ENCODE measurements around the gene MUCL3. TPM values are rescaled to one million over a fixed set of nuclear protein-coding genes. Genes with fewer than 3 reads are reported as not detected.
"Not testable (repeated sequence)": the region's sequence is repeated elsewhere in the genome, so short reads cannot be mapped to it uniquely, and the experiment has no call there.

Gene MUCL3
- total RNA-seq, 4 donors from 2014 or later, result 0.04 TPM; not detected in 3

DNA sequence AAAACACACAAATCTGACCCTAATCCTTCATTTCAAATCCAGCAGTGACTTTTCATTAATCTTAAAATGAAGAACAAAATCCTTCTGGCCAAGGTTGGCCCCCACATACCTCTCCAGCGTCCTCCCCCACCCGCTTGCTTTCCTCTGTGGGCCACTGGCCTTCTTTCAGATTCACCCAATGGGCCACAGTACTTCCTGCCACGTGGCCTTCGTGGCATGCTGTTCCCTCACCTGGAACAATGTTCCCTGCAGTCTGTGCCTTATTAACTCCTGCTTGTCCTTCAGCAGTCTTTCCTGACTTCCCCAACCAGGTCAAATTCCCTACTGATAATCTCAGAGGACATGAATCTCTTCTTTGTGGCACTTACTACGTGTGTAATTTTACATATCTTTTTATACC, 38.1 kb upstream of the MUCL3 start:
- Histone ChIP-seq H3K9me3 (no peaks in the 10 kb centered on the region), H3K27me3 (no peaks in the 10 kb centered on the region), H3K27ac (no peak overlapping the region), H3K4me3 (no peak overlapping the region), H3K36me3 (peaks cover 0 to 23% of the 10 kb centered on the region in 2 donors), H3K4me1 (peaks cover 0 to 7% (median 0%) of the 10 kb centered on the region in 3 donors)
- 38 to 45% methylated on average over 4 to 5 of the region's 5 CpGs for WGBS, 2 donors (ENCODE audit: low coverage in 1 of 2)
- TF ChIP-seq CTCF (IDR thresholded peaks at IDR 0.05) (no peak), POLR2AphosphoS5 (IDR thresholded peaks at IDR 0.05) (no peak), EP300 (IDR thresholded peaks at IDR 0.05) (no peak), POLR2A (IDR thresholded peaks at IDR 0.05) (no peak)
- ATAC-seq, result no peak

GRCh38 chr6:30903236-30903635, 37.5 kb upstream of the MUCL3 start:
- Histone ChIP-seq H3K27ac (no peak overlapping the region), H3K4me1 (peaks cover 0 to 7% (median 0%) of the 10 kb centered on the region in 3 donors), H3K9me3 (no peaks in the 10 kb centered on the region), H3K4me3 (no peak overlapping the region), H3K27me3 (no peaks in the 10 kb centered on the region), H3K36me3 (peaks cover 0 to 18% of the 10 kb centered on the region in 2 donors)
- no peak for ATAC-seq
- no peak for TF ChIP-seq POLR2AphosphoS5 (IDR thresholded peaks at IDR 0.05)
- no peak for TF ChIP-seq CTCF (IDR thresholded peaks at IDR 0.05)
- no peak for TF ChIP-seq POLR2A (IDR thresholded peaks at IDR 0.05)
- TF ChIP-seq EP300 (IDR thresholded peaks at IDR 0.05), result no peak
- WGBS, 2 donors (ENCODE audit: low coverage in 1 of 2), result 88 to 89% methylated on average over 4 of the region's 4 CpGs

DNA sequence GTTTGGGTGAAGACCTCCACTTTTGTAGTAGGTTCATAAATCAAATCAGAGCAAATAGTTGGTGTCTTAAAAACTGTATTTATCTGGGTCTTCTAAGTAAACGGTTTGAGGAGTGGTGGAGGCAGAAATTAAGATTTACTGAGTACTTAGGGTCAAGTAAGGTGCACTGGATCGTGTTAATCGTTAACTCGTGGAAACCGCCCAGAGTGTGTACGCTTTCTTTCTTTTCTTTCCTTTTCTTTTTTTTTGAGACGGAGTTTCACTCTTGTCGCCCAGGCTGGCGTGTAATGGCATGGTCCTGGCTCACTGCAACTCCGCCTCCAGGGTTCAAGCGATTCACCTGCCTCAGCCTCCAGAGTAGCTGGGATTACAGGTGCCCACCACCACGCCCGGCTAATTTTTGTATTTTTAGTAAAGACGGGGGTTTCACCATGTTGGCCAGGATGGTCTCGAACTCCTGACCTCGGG, 33.4 kb upstream of the MUCL3 start:
- not testable (repeated sequence) for H3K9me3 ChIP-seq, H3K27me3 ChIP-seq, ATAC-seq
- Histone ChIP-seq H3K4me3 (peak overlapping the region; percentile 64 to 92), H3K36me3 (peaks cover 0 to 30% of the 10 kb centered on the region in 2 donors), H3K27ac (peak overlapping the region in 3 of 4 donors; percentile 22 to 77 (median 36)), H3K4me1 (peaks cover 2 to 22% (median 10%) of the 10 kb centered on the region in 3 donors)
- WGBS, 2 donors (ENCODE audit: low coverage in 1 of 2), result 37 to 72% methylated on average over 3 to 14 of the region's 16 CpGs

GRCh38 chr6:30907758-30908591, 32.8 kb upstream of the MUCL3 start, which contains the start of gene GTF2H4:
Gene GTF2H4, plus strand, starts transcription at chr6:30908207.
- Histone ChIP-seq H3K4me1 (peaks cover 2 to 24% (median 10%) of the 10 kb centered on the region in 3 donors), H3K27ac (peak within 1 kb of the TSS; percentile 32 to 77 (median 58)), H3K4me3 (peak within 1 kb of the TSS; percentile 64 to 92), H3K9me3 (no peaks in the 10 kb centered on the region), H3K27me3 (no peaks in the 10 kb centered on the region), H3K36me3 (peaks cover 0 to 36% of the 10 kb centered on the region in 2 donors)
- 0 to 2% methylated on average over 10 to 29 of the region's 49 CpGs for WGBS, 2 donors (ENCODE audit: low coverage in 1 of 2)
- TF ChIP-seq EP300 (IDR thresholded peaks at IDR 0.05) (no peak), POLR2AphosphoS5 (IDR thresholded peaks at IDR 0.05) (peak; percentile 60)
- peak; percentile 99 for ATAC-seq

- no peaks in the 10 kb centered on the region for H3K27me3 ChIP-seq
- ATAC-seq, result no peak
- peak overlapping the region; percentile 64 to 92 for H3K4me3 ChIP-seq
- WGBS, 2 donors (ENCODE audit: low coverage in 1 of 2), result 0 to 30% methylated on average over 1 to 2 of the region's 2 CpGs
- peaks cover 2 to 32% (median 13%) of the 10 kb centered on the region in 3 donors for H3K4me1 ChIP-seq
- TF ChIP-seq CTCF (IDR thresholded peaks at IDR 0.05) (no peak), POLR2AphosphoS5 (IDR thresholded peaks at IDR 0.05) (no peak), EP300 (IDR thresholded peaks at IDR 0.05) (no peak), POLR2A (IDR thresholded peaks at IDR 0.05) (no peak)
- H3K27ac ChIP-seq, result peak overlapping the region in 2 of 4 donors; percentile 69 to 77
- peaks cover 0 to 39% of the 10 kb centered on the region in 2 donors for H3K36me3 ChIP-seq
- no peaks in the 10 kb centered on the region for H3K9me3 ChIP-seq
Measured at GRCh38 chr6:30908700-30909099, 32.1 kb upstream of the MUCL3 start.

GRCh38 chr6:30910473-30910872, 30.3 kb upstream of the MUCL3 start:
- Histone ChIP-seq H3K4me1 (peaks cover 5 to 47% (median 22%) of the 10 kb centered on the region in 3 donors), H3K36me3 (peaks cover 0 to 39% of the 10 kb centered on the region in 2 donors)
- not testable (repeated sequence) for ATAC-seq, H3K27ac ChIP-seq, H3K9me3 ChIP-seq, H3K27me3 ChIP-seq, H3K4me3 ChIP-seq
- 73% methylated on average over 5 of the region's 12 CpGs; no CpG with 5 or more reads in 1 of the 2 donors for WGBS, 2 donors (ENCODE audit: low coverage in 1 of 2)

Measured in gastroesophageal sphincter (tissue), 4 donors.